ENCODE measurements around the gene MGLL.
"Not testable (repeated sequence)": the region's sequence is repeated elsewhere in the genome, so short reads cannot be mapped to it uniquely, and the experiment has no call there.

Gene MGLL

GRCh38 chr3:127690823-127691452 is 131.4 kb downstream of the MGLL start:
- peak; percentile 61 for DNase-seq (ENCODE audit: low spot score)

GRCh38 chr3:127690106-127690505 is 132.2 kb downstream of the MGLL start:
- DNase-seq (ENCODE audit: low spot score), result no peak

- no peak for DNase-seq (ENCODE audit: low spot score)
Measured at GRCh38 chr3:127689266-127689860, 133.0 kb downstream of the MGLL start.

GRCh38 chr3:127688416-127689265 is 133.7 kb downstream of the MGLL start:
- no peak for DNase-seq (ENCODE audit: low spot score)

GRCh38 chr3:127688022-127688415 is 134.3 kb downstream of the MGLL start:
- DNase-seq (ENCODE audit: low spot score), result no peak

GRCh38 chr3:127687228-127687737 is 135.0 kb downstream of the MGLL start:
- no peak for DNase-seq (ENCODE audit: low spot score)

GRCh38 chr3:127686512-127686894 is 135.8 kb downstream of the MGLL start:
- DNase-seq (ENCODE audit: low spot score), result no peak

- DNase-seq (ENCODE audit: low spot score), result no peak
Measured at GRCh38 chr3:127685708-127686511, 136.4 kb downstream of the MGLL start.

GRCh38 chr3:127684871-127685707 is 137.2 kb downstream of the MGLL start:
- no peak for DNase-seq (ENCODE audit: low spot score)

GRCh38 chr3:127682561-127682960 is 139.8 kb downstream of the MGLL start:
- DNase-seq (ENCODE audit: low spot score), result no peak

- DNase-seq (ENCODE audit: low spot score), result not testable (repeated sequence)
Measured at GRCh38 chr3:127682175-127682554, 140.2 kb downstream of the MGLL start.

- DNase-seq (ENCODE audit: low spot score), result no peak
Measured at GRCh38 chr3:127680798-127681221, 141.5 kb downstream of the MGLL start.

- no peak for DNase-seq (ENCODE audit: low spot score)
Measured at GRCh38 chr3:127680146-127680661, 142.1 kb downstream of the MGLL start.

- DNase-seq (ENCODE audit: low spot score), result no peak
Measured at GRCh38 chr3:127679534-127680145, 142.7 kb downstream of the MGLL start.

GRCh38 chr3:127678611-127679533 is 143.4 kb downstream of the MGLL start:
- no peak for DNase-seq (ENCODE audit: low spot score)

- no peak for DNase-seq (ENCODE audit: low spot score)
Measured at GRCh38 chr3:127678315-127678599, 144.1 kb downstream of the MGLL start.

- DNase-seq (ENCODE audit: low spot score), result no peak
Measured at GRCh38 chr3:127677541-127678314, 144.6 kb downstream of the MGLL start.

GRCh38 chr3:127676921-127677351 is 145.4 kb downstream of the MGLL start:
- DNase-seq (ENCODE audit: low spot score), result no peak

- DNase-seq (ENCODE audit: low spot score), result no peak
Measured at GRCh38 chr3:127676456-127676855, 145.9 kb downstream of the MGLL start.
